Smooth muscle cell of bladder (primary cell): ENCODE data around the gene CERK. TPM values are rescaled to one million over a fixed set of nuclear protein-coding genes. Genes with fewer than 3 reads are reported as not detected.

ENCODE experiments used
- total RNA-seq: library from RNA; depleted of rRNA; stranded (reverse); fragments of >200 nt; gene quantifications from 2 replicates; pipeline ENCODE4 v1.2.3, GENCODE V29; 2014

CERK gene
- total RNA-seq = 31.9 and 52.9 TPM in 2 replicates

DNA sequence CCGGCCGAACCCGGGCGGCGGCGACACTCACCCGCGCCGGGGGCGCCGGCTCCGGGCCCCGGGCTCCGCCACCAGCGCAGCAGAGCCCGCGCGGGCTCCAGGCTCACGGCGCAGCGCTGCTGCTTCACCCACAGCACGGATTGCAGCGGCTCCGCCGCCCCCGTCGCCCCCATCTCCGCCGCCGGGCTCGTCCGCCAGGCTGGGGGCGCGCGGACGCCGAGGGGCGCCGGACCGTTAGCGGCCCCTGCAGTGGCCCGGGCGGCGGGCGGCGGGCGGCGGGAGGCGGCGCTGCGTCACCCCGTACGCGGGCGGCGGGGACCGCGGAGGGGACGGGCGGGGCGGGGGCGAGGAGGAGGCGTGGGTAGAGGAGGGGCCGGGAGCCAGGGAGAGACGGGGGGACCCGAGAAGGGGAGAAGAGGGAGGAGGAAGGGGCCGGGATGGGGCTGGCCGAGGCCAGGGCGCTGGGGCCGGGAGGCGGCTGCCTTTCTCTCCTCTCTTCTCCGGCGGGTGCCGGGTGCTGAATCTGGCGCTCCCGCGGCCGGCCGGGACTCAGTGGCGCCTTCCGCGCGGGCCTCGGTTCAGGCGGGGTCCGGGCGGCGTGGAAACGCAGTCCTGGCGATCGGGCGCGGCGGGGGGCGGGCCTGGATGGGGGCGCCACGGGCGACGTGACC is at the start of gene CERK:
Gene CERK (minus strand): TSS at position 277 of the 671 bp plus-strand sequence. CDS start 104 bp downstream, at position 173.

GRCh38 chr22:46762238-46763050 is 24.4 kb upstream of the CERK start, which contains the start of gene TBC1D22A:
TSS of gene TBC1D22A (plus strand) at chr22:46762650. CDS start at chr22:46762787, 137 bp downstream.

Other genes starting within 250 kb of the CERK start
- 0.14 and 0.65 TPM in 2 replicates for gene CELSR1, start 200.6 kb downstream of the CERK start, total RNA-seq
- gene GRAMD4, start 117.9 kb downstream of the CERK start, total RNA-seq = 31.6 and 60.1 TPM in 2 replicates
- gene TBC1D22A, start 24.4 kb upstream of the CERK start, total RNA-seq = 9.4 and 14.8 TPM in 2 replicates